Measurements from ENCODE around the gene PTK6. TPM values are rescaled to one million over a fixed set of nuclear protein-coding genes. Genes with fewer than 3 reads are reported as not detected.
"Not testable (repeated sequence)": the region's sequence is repeated elsewhere in the genome, so short reads cannot be mapped to it uniquely, and the experiment has no call there.

The PTK6 gene
- polyA plus RNA-seq, 4 donors: 0.56 to 87.0 (median 47.5) TPM

- not testable (repeated sequence) for DNase-seq
- 54 to 76% (median 70%) methylated on average over 4 to 8 of the region's 11 CpGs for WGBS, 3 donors
- peaks cover 0 to 12% (median 3%) of the 10 kb centered on the region in 3 donors for H3K4me1 ChIP-seq (ENCODE audit: control insufficient read depth in 3 of 3, insufficient read depth in 2 of 3, low read depth in 1 of 3, low read length in 2 of 3)
These were observed 33.9 kb upstream of the PTK6 start for GRCh38 chr20:63571087-63571478.

DNA sequence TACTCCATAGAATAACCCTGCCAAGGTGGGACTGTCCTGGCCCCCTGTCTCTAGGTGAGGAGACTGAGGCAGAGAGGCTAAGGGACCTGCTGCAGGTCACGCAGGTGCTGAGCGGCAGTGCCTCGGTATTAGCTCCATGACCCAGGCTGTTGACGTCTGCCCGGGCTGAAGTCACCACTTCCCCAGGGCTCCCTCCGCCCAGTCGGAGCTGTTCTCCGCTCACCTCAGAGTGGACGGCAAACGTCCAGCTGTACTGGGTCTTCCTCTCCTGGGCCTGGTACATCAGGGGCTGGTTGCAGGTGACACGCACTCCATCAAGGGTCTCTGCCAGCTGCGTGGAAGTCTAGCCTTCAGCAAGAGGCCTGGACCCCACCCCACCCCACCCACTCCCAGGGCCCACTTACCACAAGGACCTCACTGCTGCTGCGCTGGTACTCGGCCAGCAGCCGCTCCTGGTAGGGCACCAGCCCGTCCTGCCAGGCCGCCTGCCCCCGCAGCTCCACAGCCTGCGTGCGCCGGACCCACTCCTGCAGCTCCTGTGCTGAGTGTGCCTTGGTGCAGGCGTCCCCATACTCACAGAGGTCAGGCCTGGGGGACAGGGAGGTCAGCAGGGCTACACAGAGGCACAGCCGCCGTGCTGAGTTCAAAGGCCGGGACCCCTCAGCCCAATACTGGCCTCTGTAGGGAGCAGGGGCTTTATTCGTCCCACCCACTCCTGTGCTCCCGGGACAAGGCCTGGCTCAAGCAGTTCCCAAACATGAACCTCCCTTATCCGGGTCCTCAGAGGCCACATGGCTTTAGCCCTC is 33.3 kb upstream of the PTK6 start:
- peaks cover 0 to 12% (median 3%) of the 10 kb centered on the region in 3 donors for H3K4me1 ChIP-seq (ENCODE audit: control insufficient read depth in 3 of 3, insufficient read depth in 2 of 3, low read depth in 1 of 3, low read length in 2 of 3)

More at GRCh38 chr20:63571087-63571478, 33.9 kb upstream of the PTK6 start:
- H3K27me3 ChIP-seq (ENCODE audit: control insufficient read depth in 3 of 3, insufficient read depth in 3 of 3, low read length in 3 of 3); FAIRE-seq; H3K27ac ChIP-seq (ENCODE audit: low read depth in 1 of 3, low read length in 2 of 3); H3K4me3 ChIP-seq (ENCODE audit: low read depth in 1 of 3, low read length in 3 of 3); H3K9me3 ChIP-seq (ENCODE audit: control insufficient read depth in 2 of 2, insufficient read depth in 1 of 2, low read depth in 1 of 2, low read length in 1 of 2): not testable (repeated sequence)
- H3K36me3 ChIP-seq (ENCODE audit: control insufficient read depth in 3 of 3, insufficient read depth in 2 of 3, low read depth in 1 of 3, low read length in 3 of 3): peaks cover 2 to 26% (median 4%) of the 10 kb centered on the region in 3 donors

DNA sequence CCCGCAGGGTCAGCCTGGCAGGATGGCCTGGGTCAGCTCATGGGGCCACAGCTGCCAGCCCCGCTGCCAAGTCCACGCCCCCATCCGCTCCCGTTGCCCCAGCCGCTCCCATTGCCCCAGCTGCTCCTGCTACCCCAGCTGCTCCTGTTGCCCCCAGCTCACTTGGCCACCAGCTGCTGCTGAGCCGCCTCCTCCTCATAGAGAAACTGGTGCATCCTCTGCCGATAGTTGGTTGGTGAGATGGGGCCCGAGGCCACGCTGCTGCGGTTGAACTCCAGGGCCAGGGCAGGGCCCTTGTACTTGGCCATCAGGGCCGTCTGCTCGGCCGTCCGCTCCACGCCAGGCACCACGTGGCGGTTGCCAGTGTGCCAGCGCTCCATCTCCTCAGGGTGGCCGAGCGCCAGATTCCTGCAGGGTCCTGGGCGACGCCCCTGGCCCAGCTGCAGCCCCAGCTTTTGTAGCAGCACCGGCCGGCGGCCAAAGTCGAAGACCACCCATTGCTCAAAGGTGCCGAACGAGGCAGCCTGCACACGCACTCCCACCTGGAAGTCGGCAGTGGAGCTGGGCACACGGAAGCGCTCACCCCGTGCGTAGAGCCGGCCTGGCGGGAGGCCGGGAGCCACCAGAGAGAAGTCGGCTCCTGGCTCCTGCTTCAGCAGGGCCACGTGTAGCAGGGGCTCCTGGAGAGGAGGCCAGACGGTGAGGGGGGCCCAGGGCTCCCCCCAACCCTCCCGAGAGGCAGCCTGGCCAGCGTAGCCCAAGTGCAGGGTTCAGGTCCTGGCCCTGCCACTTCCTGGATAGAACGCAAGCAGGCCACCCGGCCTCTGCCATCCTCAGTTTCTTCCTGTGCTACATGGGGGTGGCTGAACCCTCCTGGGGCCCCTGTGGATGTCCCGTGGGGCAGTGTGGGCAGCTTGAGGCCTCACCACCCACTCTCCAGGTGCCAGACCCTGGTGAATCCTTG is 32.1 kb upstream of the PTK6 start:
- H3K36me3 ChIP-seq (ENCODE audit: control insufficient read depth in 3 of 3, insufficient read depth in 2 of 3, low read depth in 1 of 3, low read length in 3 of 3): peaks cover 2 to 44% (median 4%) of the 10 kb centered on the region in 3 donors
- DNase-seq: no peak
- H3K4me3 ChIP-seq (ENCODE audit: low read depth in 1 of 3, low read length in 3 of 3): no peak overlapping the region
- peaks cover 0 to 1% (median 0%) of the 10 kb centered on the region in 3 donors for H3K27me3 ChIP-seq (ENCODE audit: control insufficient read depth in 3 of 3, insufficient read depth in 3 of 3, low read length in 3 of 3)
- peaks cover 0 to 8% (median 0%) of the 10 kb centered on the region in 3 donors for H3K4me1 ChIP-seq (ENCODE audit: control insufficient read depth in 3 of 3, insufficient read depth in 2 of 3, low read depth in 1 of 3, low read length in 2 of 3)
- H3K9me3 ChIP-seq (ENCODE audit: control insufficient read depth in 2 of 2, insufficient read depth in 1 of 2, low read depth in 1 of 2, low read length in 1 of 2): no peaks in the 10 kb centered on the region
- 88 to 90% (median 88%) methylated on average over 35 to 46 of the region's 46 CpGs for WGBS, 3 donors
- FAIRE-seq: no peak
- H3K27ac ChIP-seq (ENCODE audit: low read depth in 1 of 3, low read length in 2 of 3): no peak overlapping the region

More for the DNA sequence above, 33.3 kb upstream of the PTK6 start:
- DNase-seq (no peak), FAIRE-seq (no peak)
- no peaks in the 10 kb centered on the region for H3K9me3 ChIP-seq (ENCODE audit: control insufficient read depth in 2 of 2, insufficient read depth in 1 of 2, low read depth in 1 of 2, low read length in 1 of 2)
- H3K27ac ChIP-seq (ENCODE audit: low read depth in 1 of 3, low read length in 2 of 3): no peak overlapping the region
- H3K27me3 ChIP-seq (ENCODE audit: control insufficient read depth in 3 of 3, insufficient read depth in 3 of 3, low read length in 3 of 3): peaks cover 0 to 6% (median 0%) of the 10 kb centered on the region in 3 donors
- WGBS, 3 donors: 89 to 91% (median 90%) methylated on average over 28 of the region's 28 CpGs
- no peak overlapping the region for H3K4me3 ChIP-seq (ENCODE audit: low read depth in 1 of 3, low read length in 3 of 3)
- peaks cover 2 to 32% (median 4%) of the 10 kb centered on the region in 3 donors for H3K36me3 ChIP-seq (ENCODE audit: control insufficient read depth in 3 of 3, insufficient read depth in 2 of 3, low read depth in 1 of 3, low read length in 3 of 3)

DNA sequence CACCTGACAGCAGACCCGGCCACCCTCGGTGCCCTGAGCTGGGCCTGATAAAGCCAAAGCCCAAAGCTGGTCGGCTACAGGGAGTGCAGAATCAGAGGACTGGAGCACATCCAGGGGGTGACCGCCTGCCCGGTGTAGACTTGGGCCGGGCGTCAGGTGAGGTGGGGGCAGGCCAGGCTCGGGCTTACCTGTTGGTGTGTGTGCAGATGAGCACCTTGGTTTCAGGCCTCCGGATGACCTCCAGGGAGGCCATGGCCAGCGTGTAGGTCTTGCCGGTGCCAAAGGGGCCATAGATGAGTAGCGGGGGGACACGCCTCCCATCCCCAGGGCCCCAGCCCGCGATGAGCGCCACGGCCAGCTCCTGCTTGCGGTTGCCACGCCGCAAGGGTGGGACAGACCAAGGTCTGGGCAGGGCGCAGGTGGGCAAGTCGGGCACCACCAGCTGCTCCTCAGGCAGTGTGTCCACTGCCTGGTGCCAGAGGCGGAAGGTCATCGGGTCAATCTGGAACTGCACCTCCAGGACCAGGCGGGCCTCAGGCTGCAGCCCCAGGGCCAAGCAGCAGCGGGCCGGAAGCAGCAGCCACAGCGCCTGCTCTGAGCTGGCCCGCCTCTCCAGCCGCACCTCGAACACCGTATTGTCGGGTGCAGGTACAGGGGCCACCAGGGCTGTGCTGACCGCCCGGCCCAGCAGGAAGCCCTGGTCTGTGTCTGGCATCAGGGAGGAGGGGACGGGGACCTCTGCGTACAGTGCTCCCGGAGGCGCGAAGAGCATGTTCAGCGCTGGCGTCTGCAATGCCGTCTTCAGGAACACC is 31.2 kb upstream of the PTK6 start:
- no peak for DNase-seq
- WGBS, 3 donors: 71 to 82% (median 75%) methylated on average over 40 to 43 of the region's 43 CpGs
- H3K27ac ChIP-seq (ENCODE audit: low read depth in 1 of 3, low read length in 2 of 3): peak overlapping the region in 1 of 3 donors; percentile 21

GRCh38 chr20:63567386-63568169 is 30.4 kb upstream of the PTK6 start:
- no peak for DNase-seq
- peaks cover 2 to 54% (median 5%) of the 10 kb centered on the region in 3 donors for H3K36me3 ChIP-seq (ENCODE audit: control insufficient read depth in 3 of 3, insufficient read depth in 2 of 3, low read depth in 1 of 3, low read length in 3 of 3)
- H3K4me1 ChIP-seq (ENCODE audit: control insufficient read depth in 3 of 3, insufficient read depth in 2 of 3, low read depth in 1 of 3, low read length in 2 of 3): no peaks in the 10 kb centered on the region
- 75 to 81% (median 81%) methylated on average over 34 to 37 of the region's 37 CpGs for WGBS, 3 donors
- no peak overlapping the region for H3K4me3 ChIP-seq (ENCODE audit: low read depth in 1 of 3, low read length in 3 of 3)
- no peak for FAIRE-seq
- peak overlapping the region in 1 of 3 donors; percentile 55 for H3K27ac ChIP-seq (ENCODE audit: low read depth in 1 of 3, low read length in 2 of 3)
- no peaks in the 10 kb centered on the region for H3K27me3 ChIP-seq (ENCODE audit: control insufficient read depth in 3 of 3, insufficient read depth in 3 of 3, low read length in 3 of 3)
- H3K9me3 ChIP-seq (ENCODE audit: control insufficient read depth in 2 of 2, insufficient read depth in 1 of 2, low read depth in 1 of 2, low read length in 1 of 2): no peaks in the 10 kb centered on the region

More for the DNA sequence above, 31.2 kb upstream of the PTK6 start:
- Histone ChIP-seq H3K27me3 (ENCODE audit: control insufficient read depth in 3 of 3, insufficient read depth in 3 of 3, low read length in 3 of 3) (no peaks in the 10 kb centered on the region), H3K4me3 (ENCODE audit: low read depth in 1 of 3, low read length in 3 of 3) (no peak overlapping the region), H3K4me1 (ENCODE audit: control insufficient read depth in 3 of 3, insufficient read depth in 2 of 3, low read depth in 1 of 3, low read length in 2 of 3) (peaks cover 0 to 6% (median 0%) of the 10 kb centered on the region in 3 donors), H3K9me3 (ENCODE audit: control insufficient read depth in 2 of 2, insufficient read depth in 1 of 2, low read depth in 1 of 2, low read length in 1 of 2) (no peaks in the 10 kb centered on the region), H3K36me3 (ENCODE audit: control insufficient read depth in 3 of 3, insufficient read depth in 2 of 3, low read depth in 1 of 3, low read length in 3 of 3) (peaks cover 2 to 52% (median 4%) of the 10 kb centered on the region in 3 donors)
- no peak for FAIRE-seq

- no peaks in the 10 kb centered on the region for H3K27me3 ChIP-seq (ENCODE audit: control insufficient read depth in 3 of 3, insufficient read depth in 3 of 3, low read length in 3 of 3)
- DNase-seq: no peak
- peaks cover 0 to 55% (median 6%) of the 10 kb centered on the region in 3 donors for H3K36me3 ChIP-seq (ENCODE audit: control insufficient read depth in 3 of 3, insufficient read depth in 2 of 3, low read depth in 1 of 3, low read length in 3 of 3)
- FAIRE-seq: no peak
- no peak overlapping the region for H3K4me3 ChIP-seq (ENCODE audit: low read depth in 1 of 3, low read length in 3 of 3)
- WGBS, 3 donors: 85 to 91% (median 88%) methylated on average over 21 to 22 of the region's 22 CpGs
- no peaks in the 10 kb centered on the region for H3K9me3 ChIP-seq (ENCODE audit: control insufficient read depth in 2 of 2, insufficient read depth in 1 of 2, low read depth in 1 of 2, low read length in 1 of 2)
- no peak overlapping the region for H3K27ac ChIP-seq (ENCODE audit: low read depth in 1 of 3, low read length in 2 of 3)
- H3K4me1 ChIP-seq (ENCODE audit: control insufficient read depth in 3 of 3, insufficient read depth in 2 of 3, low read depth in 1 of 3, low read length in 2 of 3): no peaks in the 10 kb centered on the region
These were observed 29.9 kb upstream of the PTK6 start for GRCh38 chr20:63567136-63567385.

GRCh38 chr20:63566395-63567135 is 29.4 kb upstream of the PTK6 start:
- H3K4me3 ChIP-seq (ENCODE audit: low read depth in 1 of 3, low read length in 3 of 3): no peak overlapping the region
- FAIRE-seq (no peak), DNase-seq (no peak)
- 89 to 91% (median 90%) methylated on average over 27 to 46 of the region's 46 CpGs for WGBS, 3 donors
- H3K4me1 ChIP-seq (ENCODE audit: control insufficient read depth in 3 of 3, insufficient read depth in 2 of 3, low read depth in 1 of 3, low read length in 2 of 3): no peaks in the 10 kb centered on the region
- H3K27ac ChIP-seq (ENCODE audit: low read depth in 1 of 3, low read length in 2 of 3): no peak overlapping the region
- peaks cover 0 to 57% (median 5%) of the 10 kb centered on the region in 3 donors for H3K36me3 ChIP-seq (ENCODE audit: control insufficient read depth in 3 of 3, insufficient read depth in 2 of 3, low read depth in 1 of 3, low read length in 3 of 3)
- no peaks in the 10 kb centered on the region for H3K9me3 ChIP-seq (ENCODE audit: control insufficient read depth in 2 of 2, insufficient read depth in 1 of 2, low read depth in 1 of 2, low read length in 1 of 2)
- no peaks in the 10 kb centered on the region for H3K27me3 ChIP-seq (ENCODE audit: control insufficient read depth in 3 of 3, insufficient read depth in 3 of 3, low read length in 3 of 3)

Measured in small intestine (tissue), 7 donors.